HG02763 (cell line): ENCODE data around the gene ECE1.

ENCODE experiments used
- ATAC-seq: cut with Tn5 transposase; IDR thresholded peaks from one replicate; pipeline ENCODE4 v1.9.1; 2021; ENCODE audit warnings: mild to moderate bottlenecking, moderate library complexity; ENCODE audit not compliant: unreplicated experiment

Gene ECE1

DNA sequence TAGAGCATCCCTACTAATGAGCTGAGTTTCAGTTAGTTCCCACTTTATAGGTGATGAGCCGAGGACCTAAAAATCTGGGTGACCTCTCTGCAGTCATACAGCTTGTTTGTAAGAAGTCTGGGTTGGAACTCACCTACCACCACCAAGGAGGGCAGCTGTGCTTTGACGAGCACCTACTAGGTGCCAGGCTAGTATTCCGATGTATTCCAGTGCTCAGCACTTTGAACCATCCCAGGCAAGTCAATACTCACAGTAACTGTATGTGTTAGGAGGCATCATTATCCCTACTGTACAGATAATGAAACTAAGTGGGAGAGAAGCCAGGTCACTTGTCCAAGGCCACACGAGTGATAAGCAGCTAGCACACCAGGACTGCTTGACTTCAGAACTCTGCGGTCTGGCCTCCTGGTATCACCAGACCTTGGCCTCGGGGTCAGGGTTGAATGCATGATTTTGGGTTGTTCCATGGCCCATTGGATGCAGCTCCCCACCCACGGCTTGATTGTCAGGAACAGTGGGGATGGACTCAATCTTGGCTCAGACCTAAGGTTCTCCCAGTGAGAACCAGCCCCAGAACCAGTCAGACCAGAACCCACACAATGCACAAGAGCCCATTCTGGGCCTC lies 20.7 kb downstream of the ECE1 start:
- ATAC-seq: no peak

DNA sequence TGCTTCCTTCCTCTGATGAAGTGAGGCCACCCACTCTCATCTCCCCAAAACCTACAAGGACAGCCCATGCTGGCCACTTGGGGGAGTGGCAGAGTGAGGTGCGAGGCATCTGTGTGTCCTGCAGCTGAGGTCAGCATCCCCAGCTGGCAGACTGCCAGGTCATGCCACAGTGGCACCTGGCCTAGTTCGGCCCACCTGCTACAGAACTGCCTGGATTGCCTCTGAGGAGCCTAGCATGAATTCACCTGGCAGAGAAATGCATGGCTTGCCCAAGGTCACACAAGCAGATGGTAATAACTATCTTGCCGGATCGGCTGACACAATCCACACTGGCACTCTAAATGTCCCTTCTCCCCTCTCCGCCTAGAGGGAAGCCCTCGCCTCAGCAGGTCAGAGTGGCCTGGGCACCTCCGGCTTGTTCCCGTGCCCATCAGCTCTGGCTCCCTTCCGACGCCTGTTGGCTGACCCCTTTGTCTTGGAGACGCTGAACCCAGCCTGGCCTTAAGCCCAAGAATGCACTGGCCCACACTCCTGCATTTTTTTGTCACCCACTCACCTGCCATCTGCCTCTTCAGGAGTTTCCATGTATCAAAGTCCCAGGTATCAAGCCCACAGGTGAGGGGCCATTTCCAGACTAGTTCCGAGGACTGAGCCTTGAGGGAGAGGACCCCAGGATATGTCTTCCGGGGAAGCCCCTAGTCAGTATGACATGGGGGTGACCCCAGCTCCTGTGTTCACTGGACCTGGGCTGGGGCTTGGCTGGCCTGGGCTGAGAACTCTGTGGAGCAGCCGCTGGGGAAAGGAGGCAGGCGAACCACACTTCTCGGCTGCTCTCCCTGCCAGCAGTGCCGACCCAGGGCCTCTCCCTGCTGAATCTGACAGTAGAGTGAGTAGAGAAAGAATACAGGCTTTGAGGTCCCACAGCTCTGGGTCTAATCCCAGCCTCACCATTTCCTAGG lies 21.7 kb downstream of the ECE1 start:
- ATAC-seq: no peak

DNA sequence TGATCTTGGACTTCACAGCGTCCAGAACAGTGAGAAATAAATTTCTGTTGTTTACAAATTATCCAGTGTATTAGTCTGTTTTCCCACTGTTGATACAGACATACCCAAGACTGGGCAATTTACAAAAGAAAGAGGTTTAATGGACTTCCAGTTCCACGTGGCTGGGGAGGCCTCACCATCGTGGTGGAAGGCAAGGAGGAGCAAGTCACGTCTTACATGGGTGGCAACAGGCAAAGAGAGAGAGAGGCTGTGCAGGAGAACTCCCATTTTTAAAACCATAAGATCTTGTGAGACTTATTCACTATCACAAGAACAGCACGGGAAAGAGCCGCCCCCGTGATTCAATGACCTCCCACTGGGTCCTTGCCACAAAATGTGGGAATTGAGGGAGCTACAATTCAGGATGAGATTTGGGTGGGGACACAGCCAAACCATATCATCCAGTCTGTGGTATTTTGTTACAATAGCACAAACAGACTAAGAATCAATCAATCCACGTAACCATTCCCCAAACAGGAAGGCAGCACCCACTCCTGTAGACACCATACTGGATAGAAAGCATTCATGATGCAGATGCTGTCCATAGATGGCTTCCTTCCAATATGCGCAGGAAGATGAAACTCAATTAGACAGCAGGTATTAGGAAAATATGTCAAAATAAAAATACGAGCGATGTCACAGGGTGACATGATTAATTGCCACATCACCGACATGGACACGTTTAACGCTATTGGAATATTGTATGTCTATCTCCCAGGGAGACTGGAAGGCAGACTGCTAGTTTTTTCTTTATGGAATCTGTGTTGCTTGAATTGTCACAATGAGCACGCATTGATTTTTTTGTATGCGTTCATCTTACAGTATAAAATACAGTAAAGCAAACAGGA lies 22.8 kb downstream of the ECE1 start:
- no peak for ATAC-seq

DNA sequence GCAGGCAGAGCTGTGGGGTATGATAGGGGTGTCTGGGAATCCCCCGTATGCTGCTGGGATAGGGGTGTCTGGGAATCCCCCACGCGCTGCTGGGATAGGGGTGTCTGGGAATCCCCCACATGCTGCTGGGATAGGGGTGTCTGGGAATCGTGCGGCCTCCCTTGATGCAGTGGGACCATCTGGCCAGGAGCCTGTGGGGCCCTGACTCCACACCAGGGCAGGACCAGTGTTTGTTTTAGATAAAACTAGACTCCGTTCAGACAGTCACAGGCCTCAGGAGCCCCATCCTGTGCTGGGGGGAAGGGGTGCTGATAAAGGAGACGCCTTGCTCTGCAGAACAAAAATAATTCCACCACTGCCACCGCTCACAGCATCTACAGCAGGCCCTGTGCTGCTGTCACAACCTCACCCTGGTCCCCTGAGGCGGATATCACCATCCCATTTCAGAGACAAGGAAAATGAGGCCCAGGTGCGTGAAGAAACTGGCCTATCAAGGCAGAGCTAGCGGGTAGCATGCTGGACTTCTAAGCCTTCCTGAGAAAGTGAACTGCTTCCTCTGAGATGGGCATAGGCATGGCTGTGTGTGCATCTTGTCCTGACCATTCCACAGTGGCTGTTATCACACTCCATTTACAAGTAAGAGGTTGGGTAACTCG lies 24.0 kb downstream of the ECE1 start:
- ATAC-seq: no peak

- no peak for ATAC-seq
Observed at GRCh38 chr1:21265644-21266043, 24.6 kb downstream of the ECE1 start.

GRCh38 chr1:21264898-21265297 lies 25.4 kb downstream of the ECE1 start:
- ATAC-seq: no peak

DNA sequence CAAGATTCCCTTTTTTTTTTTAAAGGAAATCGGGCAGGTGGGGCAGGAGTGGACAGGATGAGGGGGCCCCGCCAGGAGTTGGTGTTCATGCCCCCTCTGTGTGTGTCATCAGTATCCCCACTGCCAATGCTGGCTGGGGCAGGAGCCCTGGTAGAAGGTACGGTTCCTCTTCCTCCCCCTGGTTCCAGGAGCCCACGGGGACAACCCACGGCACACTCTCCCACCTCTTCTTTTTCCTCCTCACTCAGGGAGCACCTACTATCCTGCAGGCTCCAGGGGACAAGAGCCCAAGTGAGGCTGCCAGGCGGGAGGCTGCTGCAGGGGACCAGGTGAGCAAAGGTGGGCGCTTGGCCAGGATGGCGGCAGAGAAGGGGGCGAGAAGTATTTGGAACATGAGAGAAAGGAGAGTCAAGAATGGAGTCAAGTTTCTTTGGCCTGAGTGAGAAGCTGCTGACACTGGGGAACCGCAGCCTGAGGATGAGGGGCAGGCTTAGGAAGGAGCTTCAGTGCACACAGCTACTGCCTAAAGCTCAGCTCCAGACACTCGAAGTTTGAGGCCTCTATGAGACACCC lies 26.5 kb downstream of the ECE1 start:
- no peak for ATAC-seq

DNA sequence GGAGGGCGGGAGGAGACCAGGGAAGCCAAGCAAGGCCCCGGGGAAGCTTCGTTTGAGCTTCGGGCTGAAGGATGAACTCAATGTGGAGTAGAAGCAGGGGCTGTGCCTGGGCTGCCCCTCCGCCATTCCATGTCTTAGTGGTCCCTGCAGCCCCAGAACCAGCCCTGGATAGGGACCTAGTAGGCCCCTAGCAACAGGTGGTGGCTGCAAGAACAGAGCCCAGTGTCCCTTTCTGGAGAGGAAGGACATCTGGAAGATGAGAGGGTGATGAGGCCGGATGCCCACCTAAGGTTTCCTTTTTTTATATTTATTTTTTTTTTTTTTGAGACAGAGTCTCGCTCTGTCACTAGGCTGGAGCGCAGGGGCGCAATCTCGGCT lies 27.2 kb downstream of the ECE1 start:
- ATAC-seq: no peak

- ATAC-seq: no peak
Observed at GRCh38 chr1:21262293-21263051, 27.8 kb downstream of the ECE1 start.

DNA sequence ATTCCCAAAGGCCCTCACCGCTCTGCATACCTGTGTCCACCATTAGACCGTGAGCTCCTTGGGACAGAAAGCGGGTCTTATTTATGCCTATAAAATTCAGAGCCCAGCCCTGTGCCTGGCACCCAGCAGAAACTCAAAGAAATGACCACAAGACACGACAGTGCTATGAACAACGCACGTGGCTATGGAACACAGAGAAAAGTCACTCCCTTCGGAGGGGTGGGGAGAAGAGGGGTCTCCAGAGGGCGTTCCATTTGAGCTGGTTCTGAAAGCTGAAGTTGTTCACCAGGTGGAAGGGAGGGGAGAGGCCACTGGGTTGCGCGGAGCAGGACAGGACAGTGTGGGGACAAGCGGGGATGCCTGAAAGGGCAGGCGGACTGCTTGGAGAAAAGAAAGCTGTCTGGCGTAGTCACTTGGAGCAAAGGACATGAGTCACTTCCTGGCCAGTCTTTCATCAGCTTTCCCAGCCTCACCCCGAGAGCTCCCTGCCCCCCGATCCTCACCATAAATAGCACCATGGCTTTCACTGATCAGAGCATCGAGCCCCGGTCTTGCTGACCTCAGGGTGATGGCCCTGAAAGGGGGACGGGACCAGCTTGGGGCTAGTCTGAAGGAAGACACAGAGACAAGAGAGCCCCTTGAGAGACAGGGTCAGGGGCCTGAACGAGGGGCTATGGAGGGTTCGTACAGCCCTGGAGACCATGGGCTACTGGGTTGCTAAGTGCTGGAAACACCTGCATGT lies 28.5 kb downstream of the ECE1 start:
- ATAC-seq: no peak

DNA sequence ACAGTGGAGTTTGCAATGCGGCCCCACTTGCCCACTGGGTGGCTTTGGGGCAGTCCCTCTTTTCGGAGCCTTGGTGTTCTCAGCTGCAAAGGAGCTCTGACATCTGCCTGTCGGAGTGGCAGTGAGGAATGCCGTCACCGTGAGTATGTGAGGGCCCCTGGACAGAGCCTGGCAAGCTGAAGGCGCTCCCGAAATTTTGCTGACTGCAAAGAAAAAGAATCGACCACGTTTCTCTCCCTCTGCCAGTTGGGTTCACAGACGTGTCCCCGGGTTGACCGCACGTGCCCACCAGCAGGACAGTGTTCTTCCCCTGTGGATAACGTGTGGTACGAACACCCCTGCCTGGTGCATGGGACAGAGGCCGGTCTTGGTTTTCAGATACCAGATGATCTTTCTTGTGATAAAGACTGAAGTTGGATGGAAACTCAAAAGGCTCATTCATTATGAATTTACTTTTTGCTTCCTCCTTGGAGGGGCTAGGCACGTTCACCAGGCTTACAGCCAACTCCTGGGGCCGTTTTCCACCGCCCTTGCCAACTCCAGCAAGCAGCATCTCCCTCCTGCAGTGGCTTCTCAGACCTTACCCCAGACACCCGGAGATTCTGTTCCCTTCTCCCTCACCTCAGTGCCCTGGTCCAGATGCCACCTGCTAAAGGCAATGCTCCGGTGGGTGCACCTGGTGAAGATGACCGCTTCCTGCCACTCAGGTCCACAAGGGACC lies 29.7 kb downstream of the ECE1 start:
- no peak for ATAC-seq

- ATAC-seq: no peak
Observed at GRCh38 chr1:21259316-21260076, 30.8 kb downstream of the ECE1 start.

- no peak for ATAC-seq
Observed at GRCh38 chr1:21258331-21259134, 31.7 kb downstream of the ECE1 start.

- ATAC-seq: no peak
Observed at GRCh38 chr1:21257431-21258135, 32.7 kb downstream of the ECE1 start.

DNA sequence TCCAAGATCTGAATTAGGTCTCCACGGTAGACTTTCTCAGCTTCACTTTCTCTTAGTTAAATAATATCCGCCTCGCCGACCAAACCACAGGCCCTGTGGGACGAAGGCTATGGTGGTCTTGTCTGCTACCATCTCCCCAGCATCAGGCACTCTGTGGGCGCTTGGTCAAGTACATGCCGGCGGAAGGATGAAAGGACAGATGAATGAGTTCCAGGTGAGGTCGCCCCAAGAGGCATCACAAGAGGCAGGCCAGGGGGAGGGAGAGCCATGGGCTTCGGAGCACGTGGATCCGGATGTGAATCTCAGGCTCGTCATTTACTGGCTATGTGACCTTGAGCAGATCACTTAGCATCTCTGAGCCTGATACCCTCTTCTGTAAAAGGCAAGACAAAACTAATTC lies 33.5 kb downstream of the ECE1 start:
- ATAC-seq: no peak

DNA sequence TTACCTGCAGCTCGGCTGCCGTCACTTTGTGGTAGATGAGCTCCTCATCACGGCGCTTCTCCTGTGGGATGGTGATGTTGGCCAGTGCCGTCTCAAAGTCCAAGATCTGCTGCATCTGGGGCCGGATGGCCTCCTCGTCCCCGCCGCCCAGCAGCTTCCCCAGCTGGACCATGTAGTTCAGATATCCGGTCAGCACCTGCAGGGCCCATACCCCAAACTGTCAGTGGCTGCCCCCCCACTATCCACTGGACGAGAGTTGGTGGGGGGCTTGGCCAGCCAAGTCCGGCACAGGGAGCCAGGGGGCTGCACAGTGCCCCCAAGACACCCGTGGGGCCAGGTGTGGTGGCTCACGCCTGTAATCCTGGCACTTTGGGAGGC lies 34.3 kb downstream of the ECE1 start:
- ATAC-seq: no peak
